ENCODE measurements around the gene MMP1. TPM values are rescaled to one million over a fixed set of nuclear protein-coding genes. Genes with fewer than 3 reads are reported as not detected.

The MMP1 gene
- total and polyA plus RNA-seq, 2 of the 13 experiments (the other 11 are each of a cell fraction or from before 2014, with no cell fraction given): 0.09 to 0.21 TPM

GRCh38 chr11:102837156-102837555 lies 39.2 kb upstream of the MMP1 start:
- no peak for FAIRE-seq
- no peak overlapping the region for H3K9ac ChIP-seq (ENCODE audit: insufficient read depth, low read depth, low read length)

GRCh38 chr11:102836290-102836875 lies 38.4 kb upstream of the MMP1 start:
- POLR2A ChIA-PET: no interaction called here
- H3K9ac ChIP-seq (ENCODE audit: insufficient read depth, low read depth, low read length): no peak overlapping the region
- TF ChIP-seq AKNA (CRISPR knock-in tag; IDR thresholded peaks at IDR 0.05; ENCODE audit: borderline replicate concordance) (no peak), YEATS2 (CRISPR knock-in tag; IDR thresholded peaks at IDR 0.05; ENCODE audit: borderline replicate concordance) (no peak), CENPBD1 (CRISPR knock-in tag; IDR thresholded peaks at IDR 0.05; ENCODE audit: borderline replicate concordance, low read depth) (no peak), TBP (CRISPR knock-in tag; IDR thresholded peaks at IDR 0.05) (no peak), ZNF326 (CRISPR knock-in tag; IDR thresholded peaks at IDR 0.05; ENCODE audit: borderline replicate concordance) (no peak)

More at GRCh38 chr11:102837156-102837555, 39.2 kb upstream of the MMP1 start:
- DNase-seq (ENCODE audit: low spot score): no peak
- no peaks in the 10 kb centered on the region for H3K9me3 ChIP-seq (ENCODE audit: low read length)
- in situ Hi-C loops (cut with HindIII; ENCODE audit: extremely low pct_ligation_motif_present, low pct_unique_long_range_greater_than_20kb) (no loop called here), intact Hi-C loops (cut with micrococcal nuclease; ENCODE audit: unreplicated experiment) (no loop called here)
- CTCF ChIA-PET (ENCODE audit: low intra/inter-chr PET ratio, low total read pairs): no interaction called here
- no peak overlapping the region for H3K4me2 ChIP-seq (ENCODE audit: low read depth, low read length)
- no peak overlapping the region for H3K4me3 ChIP-seq (replicated peaks in 1 of 3; ENCODE audit: insufficient read depth in 1 of 3, low read depth in 2 of 3, low read length in 3 of 3)
- TF ChIP-seq HNRNPL (IDR thresholded peaks at IDR 0.05; ENCODE audit: low read depth, low read length) (no peak), IRF1 (CRISPR knock-in tag; IDR thresholded peaks at IDR 0.05; ENCODE audit: low read depth) (no peak), DMAP1 (CRISPR knock-in tag; IDR thresholded peaks at IDR 0.05) (no peak), ZNF546 (CRISPR knock-in tag; conservative IDR thresholded peaks at IDR 0.05) (no peak)
- POLR2A ChIA-PET: no interaction called here
- no peak for ATAC-seq
- no peaks in the 10 kb centered on the region for H4K20me1 ChIP-seq (ENCODE audit: insufficient read depth, low read length)
- H3K79me2 ChIP-seq (ENCODE audit: insufficient read depth, low read length): no peaks in the 10 kb centered on the region
- H3K36me3 ChIP-seq (replicated peaks in 1 of 2; ENCODE audit: control insufficient read depth in 1 of 2, insufficient read depth in 2 of 2, low read length in 2 of 2): no peaks in the 10 kb centered on the region
- no peaks in the 10 kb centered on the region for H3K27me3 ChIP-seq (ENCODE audit: control insufficient read depth in 1 of 2, insufficient read depth in 2 of 2, low read length in 2 of 2)
- H2AFZ ChIP-seq (ENCODE audit: low read length): no peak overlapping the region
- H3K4me1 ChIP-seq (ENCODE audit: insufficient read depth, low read length): peaks cover 5% of the 10 kb centered on the region
- BruUV-seq (replicated peaks): no TSS peak
- 25% methylated on average over 2 of the region's 2 CpGs for WGBS (ENCODE audit: low lambda C conversion rate)
- H3K27ac ChIP-seq (ENCODE audit: extremely low read length, insufficient read depth, low read length): no peak overlapping the region

More at GRCh38 chr11:102836290-102836875, 38.4 kb upstream of the MMP1 start:
- Histone ChIP-seq H3K4me2 (ENCODE audit: low read depth, low read length) (no peak overlapping the region), H3K4me3 (replicated peaks in 1 of 3; ENCODE audit: insufficient read depth in 1 of 3, low read depth in 2 of 3, low read length in 3 of 3) (no peak overlapping the region), H3K27ac (ENCODE audit: extremely low read length, insufficient read depth, low read length) (no peak overlapping the region), H3K36me3 (replicated peaks in 1 of 2; ENCODE audit: control insufficient read depth in 1 of 2, insufficient read depth in 2 of 2, low read length in 2 of 2) (no peaks in the 10 kb centered on the region), H4K20me1 (ENCODE audit: insufficient read depth, low read length) (no peaks in the 10 kb centered on the region), H3K27me3 (ENCODE audit: control insufficient read depth in 1 of 2, insufficient read depth in 2 of 2, low read length in 2 of 2) (no peaks in the 10 kb centered on the region), H2AFZ (ENCODE audit: low read length) (no peak overlapping the region), H3K79me2 (ENCODE audit: insufficient read depth, low read length) (no peaks in the 10 kb centered on the region), H3K9me3 (ENCODE audit: low read length) (no peaks in the 10 kb centered on the region), H3K4me1 (ENCODE audit: insufficient read depth, low read length) (peaks cover 13% of the 10 kb centered on the region)
- no peak for ATAC-seq
- no TSS peak for BruUV-seq (replicated peaks)
- DNase-seq (ENCODE audit: low spot score): no peak
- CTCF ChIA-PET (ENCODE audit: low intra/inter-chr PET ratio, low total read pairs): no interaction called here
- FAIRE-seq: no peak
- intact Hi-C loops (cut with micrococcal nuclease; ENCODE audit: unreplicated experiment): no loop called here
- WGBS (ENCODE audit: low lambda C conversion rate): 52% methylated on average over 3 of the region's 3 CpGs
- in situ Hi-C loops (cut with HindIII; ENCODE audit: extremely low pct_ligation_motif_present, low pct_unique_long_range_greater_than_20kb): no loop called here

Measured in HepG2 (cell line).